ENCODE measurements around the gene TBC1D10A.
"Not testable (repeated sequence)": the region's sequence is repeated elsewhere in the genome, so short reads cannot be mapped to it uniquely, and the experiment has no call there.

TBC1D10A gene

DNA sequence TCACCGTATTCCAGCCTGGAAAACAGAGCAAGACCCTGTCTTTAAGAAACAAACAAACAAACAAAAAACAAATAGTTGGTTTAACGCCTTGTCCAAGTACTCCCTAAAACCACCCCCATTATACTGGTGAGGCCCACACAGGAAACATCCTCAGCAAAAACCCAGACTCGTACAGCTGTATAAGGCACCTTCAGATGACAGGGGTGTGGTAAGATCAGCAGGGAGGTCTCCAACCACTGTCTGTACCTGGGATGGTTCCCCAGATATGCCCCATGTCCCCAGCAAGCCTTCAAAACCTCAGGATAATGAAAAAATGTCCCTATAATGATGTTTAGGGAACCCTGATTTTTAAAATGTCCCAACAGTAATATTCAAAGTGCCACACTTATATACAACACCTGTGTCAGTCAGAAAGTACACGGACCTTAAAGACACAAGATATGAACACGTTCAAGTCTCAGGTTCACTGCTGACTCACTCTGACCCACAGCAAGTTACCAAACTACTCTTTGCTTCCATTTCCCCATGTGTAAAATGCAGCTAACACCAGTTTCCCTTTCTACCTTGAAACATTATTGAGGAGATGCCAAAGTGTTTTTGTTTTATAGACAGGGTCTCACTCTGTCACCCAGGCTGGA lies 20.6 kb upstream of the TBC1D10A start:
- no peak for DNase-seq (ENCODE audit: low spot score)

DNA sequence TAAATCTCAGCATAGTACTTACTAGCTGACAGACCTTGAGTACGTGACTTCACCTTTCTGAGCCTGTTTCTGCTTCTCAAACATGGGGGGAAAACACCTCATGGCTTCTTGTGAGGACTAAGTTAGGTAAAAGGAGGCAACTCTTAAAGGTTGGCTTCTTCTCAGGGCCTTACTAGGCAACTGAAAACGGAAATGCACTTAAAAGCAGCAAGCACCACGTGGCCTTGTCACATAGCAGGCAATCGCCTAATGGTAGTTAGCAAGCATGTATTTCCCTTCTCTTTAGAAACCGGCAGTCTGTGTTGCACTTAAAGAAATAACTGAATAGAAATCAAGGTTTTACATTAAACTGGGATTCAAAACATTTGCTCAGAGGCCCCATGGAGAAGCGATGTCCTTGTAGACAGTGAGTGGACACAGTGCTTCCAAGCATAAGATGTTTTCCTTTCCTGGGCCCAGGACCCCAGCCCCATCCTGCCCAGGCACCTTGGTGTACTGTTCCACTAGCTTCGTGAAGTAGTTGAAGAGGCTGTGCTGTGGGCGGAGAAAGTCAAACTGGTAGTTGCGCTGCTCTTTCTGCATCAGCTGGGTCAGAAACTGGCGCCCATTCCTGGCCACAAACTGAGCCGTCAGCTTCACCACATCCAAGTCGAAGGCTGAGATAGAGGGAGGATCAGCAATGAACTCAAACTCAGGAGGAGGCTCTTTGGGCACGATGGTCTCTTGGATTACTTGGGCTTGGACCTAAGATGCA lies 17.9 kb upstream of the TBC1D10A start:
- DNase-seq (ENCODE audit: low spot score): no peak

DNA sequence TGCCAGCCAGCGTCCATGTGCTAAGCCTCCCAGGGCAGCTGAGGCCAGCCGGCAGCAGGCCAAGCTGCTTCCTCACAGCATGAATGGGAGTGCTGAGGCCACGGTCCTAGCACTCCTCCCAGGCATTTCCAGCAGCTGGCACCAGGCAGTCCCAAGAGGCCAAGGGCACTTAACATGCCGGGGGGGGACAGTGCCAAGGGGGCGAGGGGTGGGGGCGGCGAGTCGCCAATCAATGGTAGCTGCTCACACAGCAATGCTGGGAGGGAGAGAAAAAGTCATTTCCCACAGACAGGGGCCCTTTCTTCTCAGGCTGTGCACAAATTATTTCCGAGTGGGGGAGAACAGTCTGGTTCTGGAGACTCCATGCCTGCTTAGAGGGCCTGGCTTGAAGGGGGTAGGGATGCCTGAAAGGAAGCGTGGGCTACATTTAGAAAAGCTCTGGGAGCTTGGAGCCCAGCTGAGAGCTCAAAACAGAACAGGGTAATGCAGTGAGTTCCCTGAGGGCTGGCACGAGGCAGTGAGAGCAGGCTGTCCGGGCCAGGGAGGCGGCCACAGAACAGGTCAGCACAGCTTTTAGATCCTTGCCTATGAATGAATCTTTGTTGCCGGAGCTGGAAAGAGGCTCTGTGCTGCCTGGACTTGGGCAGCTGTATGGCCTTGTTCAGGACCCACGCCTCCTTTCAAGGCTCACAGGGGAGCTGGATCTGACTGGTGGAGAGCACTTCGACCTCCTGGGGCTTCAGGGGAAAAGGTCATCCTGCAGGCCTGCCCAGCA lies 14.4 kb upstream of the TBC1D10A start:
- DNase-seq (ENCODE audit: low spot score): no peak

DNA sequence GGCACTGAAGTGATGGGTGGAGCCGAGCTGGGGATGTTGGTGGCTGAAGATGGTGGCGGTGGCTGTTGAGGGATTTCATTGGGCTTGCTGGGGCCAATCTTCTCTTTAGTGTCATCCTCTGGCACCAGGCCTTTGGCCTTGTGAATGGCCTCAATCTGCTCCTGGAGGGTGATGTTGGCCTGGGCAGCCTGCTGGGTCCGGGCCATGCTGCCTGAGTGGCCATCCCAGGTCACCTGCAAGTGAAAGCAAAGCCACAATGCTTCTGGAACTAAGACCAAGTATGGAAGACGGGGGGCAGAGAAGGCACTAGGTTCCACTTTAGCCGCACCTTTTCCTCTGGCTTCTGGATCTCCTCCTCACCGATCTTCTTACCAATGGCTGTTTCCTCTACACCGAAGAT lies 12.1 kb upstream of the TBC1D10A start:
- DNase-seq (ENCODE audit: low spot score): no peak

DNA sequence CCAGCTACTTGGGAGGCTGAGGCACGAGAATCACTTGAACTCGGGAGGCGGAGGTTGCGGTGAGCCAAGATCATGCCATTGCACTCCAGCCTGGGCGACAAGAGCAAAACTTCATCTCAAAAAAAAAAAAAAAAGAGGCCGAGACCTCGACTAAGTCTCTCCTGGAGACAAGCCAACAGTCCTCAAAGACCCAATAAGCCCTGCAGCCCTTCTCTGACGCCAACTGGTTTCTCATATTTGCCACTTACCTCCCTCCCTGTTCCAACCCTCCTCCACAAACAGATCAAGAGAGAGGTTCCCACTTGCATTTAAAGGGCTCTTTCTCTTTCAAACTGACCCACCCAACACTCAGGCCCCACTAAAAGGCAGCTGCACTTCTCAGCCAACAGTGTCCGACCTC lies 11.6 kb upstream of the TBC1D10A start:
- DNase-seq (ENCODE audit: low spot score): not testable (repeated sequence)

DNA sequence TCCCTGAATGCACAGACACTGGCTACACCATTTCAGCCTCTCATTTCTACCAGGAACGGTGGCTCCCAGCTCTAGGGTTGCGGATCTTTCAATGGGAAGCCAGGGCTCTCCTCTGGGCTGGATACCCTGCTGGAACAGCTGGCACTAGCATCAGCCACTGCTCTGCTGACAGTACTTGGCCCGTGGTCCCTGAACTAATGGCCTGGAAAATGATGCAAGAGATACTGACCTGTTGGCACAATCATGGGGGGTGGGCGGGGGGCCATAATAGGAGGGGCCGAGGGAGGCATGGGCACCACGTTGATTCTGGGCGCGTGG lies 10.7 kb upstream of the TBC1D10A start:
- DNase-seq (ENCODE audit: low spot score): no peak

DNA sequence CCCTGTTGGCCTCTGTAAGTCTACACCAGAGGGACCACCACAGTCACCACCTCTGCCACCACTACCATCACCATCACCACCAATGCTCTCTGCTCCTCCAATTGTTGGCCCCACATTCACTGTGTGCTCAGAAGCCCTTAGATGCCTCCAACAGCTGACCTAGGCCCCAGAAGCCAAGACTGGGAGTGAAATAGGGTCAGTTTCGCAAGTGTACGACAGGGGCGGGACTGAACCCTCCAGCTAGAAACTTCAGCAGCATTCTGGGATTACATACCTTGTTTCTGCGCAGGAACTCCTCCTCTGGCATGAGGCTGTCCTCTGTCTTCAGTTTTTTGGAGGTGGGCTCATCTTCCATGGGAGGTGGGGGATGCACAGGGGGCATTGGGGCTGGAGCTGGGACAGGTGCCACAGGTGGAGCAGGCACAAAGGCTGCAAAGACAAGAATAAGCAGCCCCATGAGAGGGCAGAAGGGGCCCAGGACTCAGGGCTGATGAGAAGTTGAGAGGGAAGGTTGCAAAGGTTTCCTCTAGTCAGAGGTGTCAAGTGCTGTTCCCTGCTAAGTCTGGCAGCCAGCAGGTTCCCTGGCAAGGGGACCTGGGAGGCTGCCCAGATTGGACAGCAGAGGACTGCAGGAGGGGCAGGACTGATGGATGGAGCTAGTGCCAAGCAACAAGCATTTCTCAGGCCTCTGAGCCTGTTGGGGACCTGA lies 10.2 kb upstream of the TBC1D10A start:
- DNase-seq (ENCODE audit: low spot score): no peak

DNA sequence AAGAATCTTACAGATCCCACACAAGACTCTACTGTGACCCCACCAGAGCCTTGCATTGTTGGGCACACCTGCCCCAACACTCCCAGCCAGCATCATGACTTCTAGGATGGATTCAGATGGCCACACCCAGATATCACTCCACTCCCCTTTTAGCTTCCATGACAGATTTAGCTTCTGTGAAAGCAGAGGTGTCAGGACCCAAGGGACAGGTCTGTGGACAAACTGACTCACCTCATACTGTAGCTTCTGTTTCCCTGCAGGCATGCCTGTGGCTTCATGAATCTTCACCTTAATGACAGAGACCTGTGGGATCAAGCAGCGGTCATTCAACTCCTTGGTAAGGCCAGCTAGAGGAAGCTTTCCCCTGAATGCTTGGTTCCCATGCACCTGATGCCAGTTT lies 8.5 kb upstream of the TBC1D10A start:
- no peak for DNase-seq (ENCODE audit: low spot score)

DNA sequence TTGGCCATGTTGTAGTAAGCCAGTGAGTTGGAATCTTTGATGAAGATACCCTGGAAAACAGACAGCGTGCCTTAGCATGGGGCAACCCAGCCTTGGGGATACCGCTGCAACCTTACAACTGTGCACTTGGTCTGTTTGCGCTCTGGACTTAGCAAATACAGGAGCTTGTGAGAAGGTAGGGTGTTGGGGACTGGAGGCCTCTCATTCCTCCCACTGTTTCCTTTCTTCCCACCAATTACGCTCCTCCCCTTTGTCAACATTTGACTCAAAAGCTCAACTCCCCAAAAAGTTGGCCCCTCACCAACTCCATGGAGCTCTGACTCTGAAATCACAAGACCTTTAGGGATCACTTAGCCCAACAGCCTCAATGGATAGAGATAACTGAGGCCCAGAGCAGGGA lies 7.9 kb upstream of the TBC1D10A start:
- no peak for DNase-seq (ENCODE audit: low spot score)

DNA sequence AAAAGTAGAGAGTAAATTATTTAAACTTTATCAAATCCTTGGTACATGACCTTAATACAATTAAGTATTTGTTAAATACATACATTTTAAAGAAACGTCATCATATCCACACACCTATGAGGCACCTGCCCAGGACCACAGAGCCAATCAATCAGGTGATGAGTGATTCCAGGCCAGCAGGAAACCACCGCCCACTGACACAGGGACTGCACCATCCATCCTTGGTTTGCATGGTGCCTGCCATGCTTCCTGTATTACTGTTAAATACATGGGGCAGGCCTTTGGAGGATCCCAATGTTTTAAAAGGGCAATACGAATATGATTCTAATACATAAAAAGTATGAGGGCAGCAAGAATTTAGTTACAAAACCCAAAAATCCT lies 7.0 kb upstream of the TBC1D10A start:
- DNase-seq (ENCODE audit: low spot score): no peak

DNA sequence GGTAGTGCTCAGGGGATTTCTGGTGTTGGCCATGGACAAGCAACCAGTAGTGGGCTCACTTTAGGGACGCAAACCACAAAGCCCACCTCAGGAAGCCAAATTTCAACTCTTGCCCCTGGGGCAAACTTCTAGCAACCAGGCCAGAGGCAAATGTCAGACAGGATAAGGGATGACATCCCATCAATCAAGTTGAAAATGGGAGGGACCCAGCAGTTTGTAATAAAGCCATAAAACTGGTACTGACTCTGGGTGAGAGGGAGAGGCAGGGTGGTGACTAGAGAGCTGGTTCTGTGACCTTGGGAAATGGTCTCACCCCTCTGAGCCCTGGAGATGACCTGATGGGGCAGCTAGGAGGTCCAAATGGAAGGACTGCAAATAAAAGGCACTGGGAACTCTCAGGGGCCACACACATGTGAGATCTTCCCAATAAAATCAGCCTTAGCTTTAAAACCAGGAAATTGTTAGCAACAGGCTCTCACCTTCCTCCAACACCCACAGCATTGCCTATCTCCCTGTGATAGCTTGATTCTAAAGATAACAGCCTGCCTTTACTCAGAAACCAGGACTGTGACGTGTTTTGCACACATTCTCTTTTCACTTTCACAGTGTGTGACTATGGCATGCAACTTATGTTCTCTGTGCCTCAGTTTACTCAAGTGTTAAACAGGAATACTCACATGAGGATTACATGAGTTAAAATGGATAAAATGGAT lies 6.4 kb upstream of the TBC1D10A start:
- no peak for DNase-seq (ENCODE audit: low spot score)

DNA sequence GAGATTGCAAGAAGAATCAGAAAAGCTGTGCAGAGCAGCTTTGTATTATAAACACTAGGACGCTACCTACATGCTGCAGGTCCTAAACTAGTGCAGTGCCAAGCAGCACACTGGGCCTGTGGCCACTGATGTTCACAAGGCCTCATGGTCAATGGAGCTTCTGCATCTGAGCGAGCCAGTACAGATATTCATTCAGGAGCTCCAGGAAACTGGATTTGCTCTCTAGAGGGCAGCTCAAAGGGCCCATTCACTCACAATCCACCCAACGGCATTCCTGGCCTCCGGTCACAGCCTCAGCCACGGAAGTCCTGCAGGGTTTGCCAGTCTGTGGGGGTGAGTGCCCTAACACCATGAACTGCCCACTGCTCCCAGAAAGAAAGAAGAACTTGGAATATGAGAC lies 5.8 kb upstream of the TBC1D10A start:
- DNase-seq (ENCODE audit: low spot score): no peak

DNA sequence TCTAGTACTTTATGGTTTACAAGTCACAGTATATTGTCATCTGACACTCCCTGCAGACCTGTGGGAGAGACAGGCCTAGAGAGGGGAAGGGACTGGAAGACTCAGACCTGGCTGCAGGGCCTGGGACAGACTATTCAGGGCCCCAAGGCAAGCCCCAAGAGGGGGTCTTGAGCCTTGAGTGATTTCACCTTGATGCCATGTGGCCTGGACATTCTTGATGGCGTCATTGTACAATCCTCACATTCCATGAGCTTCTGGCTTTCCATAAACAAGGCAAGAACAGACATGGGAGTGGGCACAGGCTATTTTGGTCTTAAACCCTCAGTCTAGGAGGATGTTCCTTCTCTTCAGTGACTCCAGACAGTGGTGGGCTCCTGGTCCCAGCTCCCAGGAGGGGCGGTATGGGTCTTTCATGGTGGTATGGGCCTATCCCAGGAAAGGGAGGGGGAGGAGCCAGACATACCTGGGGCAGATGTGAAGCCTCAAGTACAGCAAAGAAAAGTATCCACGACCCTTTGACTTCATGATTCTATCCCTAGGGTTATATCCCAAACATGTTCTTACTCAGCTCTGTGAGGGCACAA lies 1.8 kb upstream of the TBC1D10A start:
- no peak for DNase-seq (ENCODE audit: low spot score)

DNA sequence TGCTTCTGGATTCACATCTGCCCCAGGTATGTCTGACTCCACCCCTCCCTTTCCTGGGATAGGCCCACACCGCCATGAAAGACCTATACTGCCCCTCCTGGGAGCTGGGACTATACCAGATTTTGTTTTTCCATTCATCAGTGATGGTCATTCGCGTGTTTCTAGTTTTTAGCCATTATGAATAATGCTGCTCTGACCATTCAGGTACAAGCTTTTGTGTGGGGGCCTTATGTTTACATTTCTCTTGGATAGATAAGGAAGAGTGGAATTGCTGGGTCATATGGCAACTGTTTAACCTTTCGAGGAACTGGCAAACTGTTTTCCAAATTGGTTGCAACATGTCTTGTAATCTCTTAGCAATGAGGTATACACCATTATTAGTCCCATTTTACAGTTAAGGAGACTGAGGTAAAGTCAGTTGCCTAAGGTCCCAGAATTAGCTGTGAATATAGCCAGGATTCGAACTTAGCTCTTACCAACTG lies 1.2 kb upstream of the TBC1D10A start:
- no peak for DNase-seq (ENCODE audit: low spot score)

DNA sequence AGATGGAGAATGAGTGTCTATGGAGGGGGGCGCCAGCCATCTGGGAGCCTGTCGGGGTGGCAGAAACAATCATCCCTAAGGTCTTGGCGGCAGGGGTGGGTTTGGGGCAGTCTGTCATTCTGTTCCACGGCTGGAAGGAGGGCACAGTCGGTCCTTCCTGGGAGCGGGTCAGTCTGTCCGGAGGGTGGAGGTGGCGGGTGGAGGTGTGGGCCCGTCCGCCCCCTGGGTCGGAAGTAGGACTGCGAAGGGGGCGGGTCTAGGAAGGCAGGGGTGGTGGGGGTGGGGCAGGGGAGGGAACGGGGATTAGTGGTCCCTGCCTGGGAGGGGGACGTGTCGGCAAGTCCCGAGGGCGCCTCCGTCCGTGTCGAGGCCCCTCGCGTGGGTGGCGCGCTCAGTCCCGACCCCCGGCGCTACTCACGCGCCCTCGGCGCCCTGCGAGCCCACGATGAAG lies 461 bp downstream of the TBC1D10A start:
- DNase-seq (ENCODE audit: low spot score): peak; percentile 74

DNA sequence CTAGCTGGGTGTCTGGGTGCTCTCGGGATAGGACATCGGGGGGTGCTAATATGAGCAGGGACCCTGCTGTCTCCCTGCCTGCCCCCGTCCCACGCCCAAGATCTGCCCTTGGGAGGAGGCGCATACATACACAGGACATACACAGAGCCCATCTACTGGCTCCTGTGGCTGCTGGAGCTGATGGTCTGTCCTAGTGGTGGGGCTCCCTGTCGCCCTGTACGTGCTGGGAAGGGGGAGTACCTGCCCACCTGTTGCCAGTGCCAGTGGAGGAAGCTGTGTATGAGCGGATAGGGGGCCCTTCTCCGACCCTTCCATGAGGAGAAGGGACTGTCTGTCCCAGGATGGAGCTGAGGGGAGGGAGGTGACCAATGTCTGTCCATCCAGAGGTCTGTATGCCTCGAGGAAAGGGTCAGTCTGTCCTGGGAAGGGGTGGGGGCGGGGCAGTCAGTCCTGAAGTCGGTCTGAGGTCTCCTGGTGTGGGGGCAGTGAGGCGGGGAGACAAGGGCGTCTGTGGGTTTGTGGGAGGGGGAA lies 952 bp downstream of the TBC1D10A start:
- no peak for DNase-seq (ENCODE audit: low spot score)

DNA sequence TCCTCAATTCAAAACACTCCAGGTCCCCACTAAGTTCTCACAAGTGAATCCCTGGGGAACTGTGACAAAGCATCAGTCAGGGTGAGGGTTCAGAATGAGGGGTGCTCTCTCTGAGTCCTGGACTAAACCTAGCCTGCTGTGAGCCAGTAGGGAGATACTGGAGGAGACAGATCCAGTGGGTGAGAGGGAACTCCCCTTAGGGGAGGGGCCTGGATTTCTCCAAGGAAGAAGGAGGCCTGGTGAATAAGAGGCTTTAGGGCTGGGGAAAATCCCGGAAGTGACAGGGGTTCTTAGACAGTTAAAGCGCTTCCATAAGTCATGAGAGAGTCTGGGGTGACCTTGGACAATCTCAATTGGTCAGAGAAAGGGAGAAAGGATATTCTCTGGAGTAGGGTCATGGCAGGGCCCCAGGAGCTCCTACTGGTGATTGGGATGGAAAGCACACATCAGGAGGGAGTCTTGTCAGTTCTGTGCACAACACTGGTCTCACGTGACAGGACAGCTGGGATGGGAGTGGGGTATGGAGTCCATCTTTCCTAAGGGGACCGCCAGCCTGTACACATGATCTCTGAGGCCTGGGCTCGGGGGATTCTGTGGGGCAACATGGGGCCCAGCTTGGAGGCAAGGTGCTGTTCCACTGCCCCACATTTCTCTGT lies 1.5 kb downstream of the TBC1D10A start:
- DNase-seq (ENCODE audit: low spot score): no peak

DNA sequence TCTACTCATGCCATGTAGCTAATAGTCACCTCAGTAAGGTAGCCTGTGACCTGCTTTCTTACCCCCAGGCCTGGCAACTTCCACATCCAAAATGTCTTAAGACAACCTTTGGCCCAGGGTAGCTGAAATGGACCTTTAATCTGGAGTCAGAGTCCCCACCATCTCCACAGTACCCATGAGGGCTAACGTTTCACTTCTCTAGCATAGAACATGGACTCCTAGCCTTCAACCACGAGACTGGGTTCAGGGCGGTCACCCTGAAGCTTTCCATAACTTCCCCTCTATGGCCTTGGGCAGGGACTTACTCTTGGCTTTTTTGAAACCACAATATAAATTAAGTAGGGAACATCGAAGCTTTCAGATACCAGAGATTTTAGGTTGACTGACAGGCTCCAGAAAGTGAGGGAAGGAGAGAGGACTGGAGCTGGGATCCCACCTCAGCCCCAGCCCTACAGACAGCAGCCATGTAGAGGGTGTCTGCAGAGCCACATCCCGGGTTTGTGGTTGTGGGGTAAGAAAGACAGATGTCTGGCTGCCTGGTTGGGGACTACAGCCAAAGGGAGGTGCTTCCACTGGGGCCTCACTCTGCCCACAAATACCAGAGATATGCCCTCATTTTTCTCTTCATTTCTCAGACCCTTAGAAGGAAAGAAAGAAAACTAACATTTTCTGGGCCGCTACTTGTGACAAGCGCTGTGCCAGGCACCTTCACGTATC lies 2.6 kb downstream of the TBC1D10A start:
- no peak for DNase-seq (ENCODE audit: low spot score)

DNA sequence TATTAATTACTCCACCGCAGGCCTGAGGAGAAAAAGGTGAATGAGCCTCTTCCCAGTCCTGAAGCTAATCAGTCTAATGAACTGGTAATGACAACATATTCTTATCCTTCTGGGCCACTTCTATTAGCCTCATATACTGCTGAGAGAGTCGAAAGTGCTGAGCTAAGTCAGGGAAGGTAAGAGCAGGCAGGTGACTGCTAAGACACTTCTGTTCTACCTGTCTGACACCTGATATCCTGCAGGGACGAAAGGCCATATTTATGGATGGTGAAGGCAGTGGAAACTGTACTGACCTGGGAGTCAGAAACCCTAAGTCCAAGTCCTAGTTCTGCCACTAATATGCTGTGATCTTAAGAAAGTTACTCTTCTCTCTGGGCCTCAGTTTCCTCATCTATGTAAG lies 3.5 kb downstream of the TBC1D10A start:
- no peak for DNase-seq (ENCODE audit: low spot score)

DNA sequence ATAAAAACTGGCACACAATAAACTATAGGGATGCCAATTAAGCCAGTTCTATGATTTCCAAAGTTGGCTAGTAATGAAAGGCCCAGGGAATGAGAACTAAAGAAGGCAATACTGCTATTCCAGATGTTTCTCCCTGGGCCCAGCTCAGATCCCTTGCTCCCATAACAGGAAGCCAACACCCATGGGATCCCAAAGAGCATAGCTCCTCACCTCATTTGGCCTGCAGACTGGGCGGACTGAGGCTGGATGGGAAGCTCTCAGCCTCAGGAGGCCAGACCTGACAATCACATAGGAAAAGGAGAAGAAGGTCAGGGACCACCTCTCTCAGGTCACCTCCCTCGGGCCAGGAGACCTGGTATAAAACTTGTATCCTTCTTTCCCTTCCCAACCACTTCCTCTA lies 5.3 kb downstream of the TBC1D10A start:
- no peak for DNase-seq (ENCODE audit: low spot score)

Measured in left forelimb (tissue), 1 donor.